ENCODE results near the gene SEL1L. TPM values are rescaled to one million over a fixed set of nuclear protein-coding genes. Genes with fewer than 3 reads are reported as not detected.

Gene SEL1L
- total RNA-seq, 1 experiment from 2014 or later, result 116 TPM

DNA sequence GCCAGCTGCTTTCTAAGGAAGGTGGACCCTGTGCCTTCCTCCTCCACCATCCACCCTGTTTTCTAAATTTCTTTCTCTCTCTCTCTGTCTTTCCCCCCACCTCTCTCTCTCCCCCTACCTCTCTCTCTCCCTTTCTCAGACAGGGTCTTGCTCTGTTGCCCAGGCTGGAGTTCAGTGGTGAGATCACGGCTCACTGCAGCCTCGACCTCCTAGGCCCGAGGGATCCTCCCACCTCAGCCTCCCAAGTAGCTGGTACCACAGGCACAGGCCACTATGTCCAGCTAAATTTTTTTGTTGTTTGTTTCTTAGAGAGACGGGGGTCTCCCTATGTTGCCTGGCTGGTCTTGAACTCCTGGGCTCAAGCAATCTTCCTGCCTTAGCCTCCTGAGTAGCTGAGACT lies 73.7 kb downstream of the SEL1L start:
- Mint-ChIP-seq H3K4me1 (ENCODE audit: low read depth, unreplicated experiment) (no peaks in the 10 kb centered on the region), H3K9me3 (ENCODE audit: unreplicated experiment) (no peaks in the 10 kb centered on the region), H3K36me3 (ENCODE audit: insufficient read depth, unreplicated experiment) (no peaks in the 10 kb centered on the region), H3K27ac (ENCODE audit: unreplicated experiment) (no peak overlapping the region), H3K27me3 (ENCODE audit: insufficient read depth, unreplicated experiment) (no peaks in the 10 kb centered on the region), H3K4me3 (ENCODE audit: unreplicated experiment) (no peak overlapping the region)
- no peaks in the 10 kb centered on the region for H3K4me1 ChIP-seq
- no TSS peak for BruUV-seq (replicated peaks)
- CTCF ChIA-PET, result interaction anchor here (0.7 to 1.1 kb wide), 2 partner anchors 191 to 216 kb away, joined by 3 read pairs; no protein-coding TSS in a partner anchor
- no peak for DNase-seq
- intact Hi-C loops (cut with micrococcal nuclease; ENCODE audit: unreplicated experiment), result loop anchor here (10.0 kb wide), 1 partner anchor 505 kb away; the partner anchor contains the start of gene TSHR
- H3K36me3 ChIP-seq (ENCODE audit: control insufficient read depth, insufficient read depth, low read length), result no peaks in the 10 kb centered on the region
- POLR2A ChIA-PET, result interaction anchor here (0.6 kb wide), 1 partner anchor 238 kb away, joined by 4 read pairs; no protein-coding TSS in a partner anchor
- H3K4me3 ChIP-seq (ENCODE audit: low read depth, low read length), result no peak overlapping the region
- H3K9me3 ChIP-seq, result no peaks in the 10 kb centered on the region
- H3K27me3 ChIP-seq (replicated peaks; ENCODE audit: control insufficient read depth, insufficient read depth, low read length), result no peaks in the 10 kb centered on the region
- TF ChIP-seq, protein P1, sequence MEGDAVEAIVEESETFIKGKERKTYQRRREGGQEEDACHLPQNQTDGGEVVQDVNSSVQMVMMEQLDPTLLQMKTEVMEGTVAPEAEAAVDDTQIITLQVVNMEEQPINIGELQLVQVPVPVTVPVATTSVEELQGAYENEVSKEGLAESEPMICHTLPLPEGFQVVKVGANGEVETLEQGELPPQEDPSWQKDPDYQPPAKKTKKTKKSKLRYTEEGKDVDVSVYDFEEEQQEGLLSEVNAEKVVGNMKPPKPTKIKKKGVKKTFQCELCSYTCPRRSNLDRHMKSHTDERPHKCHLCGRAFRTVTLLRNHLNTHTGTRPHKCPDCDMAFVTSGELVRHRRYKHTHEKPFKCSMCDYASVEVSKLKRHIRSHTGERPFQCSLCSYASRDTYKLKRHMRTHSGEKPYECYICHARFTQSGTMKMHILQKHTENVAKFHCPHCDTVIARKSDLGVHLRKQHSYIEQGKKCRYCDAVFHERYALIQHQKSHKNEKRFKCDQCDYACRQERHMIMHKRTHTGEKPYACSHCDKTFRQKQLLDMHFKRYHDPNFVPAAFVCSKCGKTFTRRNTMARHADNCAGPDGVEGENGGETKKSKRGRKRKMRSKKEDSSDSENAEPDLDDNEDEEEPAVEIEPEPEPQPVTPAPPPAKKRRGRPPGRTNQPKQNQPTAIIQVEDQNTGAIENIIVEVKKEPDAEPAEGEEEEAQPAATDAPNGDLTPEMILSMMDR (IDR thresholded peaks at IDR 0.05; ENCODE audit: insufficient read depth in 1 of 2, low read depth in 1 of 2, low read length in 1 of 2, severe bottlenecking in 1 of 2, unreplicated experiment in 1 of 2), result no peak

DNA sequence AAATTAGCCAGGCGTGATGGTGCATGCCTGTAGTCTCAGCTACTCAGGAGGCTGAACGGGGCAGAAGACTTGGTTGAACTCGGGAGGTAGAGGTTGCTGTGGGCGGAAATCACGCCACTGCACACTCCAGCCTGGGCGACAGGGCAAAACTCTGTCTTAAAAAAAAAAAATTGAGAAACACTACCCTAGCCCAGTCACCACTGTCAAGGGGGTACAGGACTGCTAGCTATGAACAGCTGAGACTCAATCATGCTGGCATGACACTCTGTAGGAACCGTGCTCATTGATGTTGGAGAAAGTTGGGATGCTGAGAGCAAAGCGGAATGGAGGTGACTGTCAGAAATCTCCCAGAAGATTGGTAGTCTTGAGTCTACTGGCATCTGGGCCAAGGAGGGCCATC lies 75.3 kb downstream of the SEL1L start:
- DNase-seq, result no peak
- H3K9me3 ChIP-seq, result no peaks in the 10 kb centered on the region
- TF ChIP-seq, protein P1 (IDR thresholded peaks at IDR 0.05; ENCODE audit: insufficient read depth in 1 of 2, low read depth in 1 of 2, low read length in 1 of 2, severe bottlenecking in 1 of 2, unreplicated experiment in 1 of 2), result no peak
- no peaks in the 10 kb centered on the region for H3K36me3 ChIP-seq (ENCODE audit: control insufficient read depth, insufficient read depth, low read length)
- H3K4me1 Mint-ChIP-seq (ENCODE audit: low read depth, unreplicated experiment), result no peaks in the 10 kb centered on the region
- intact Hi-C loops (cut with micrococcal nuclease; ENCODE audit: unreplicated experiment), result no loop called here
- ChIA-PET POLR2A (no interaction called here), CTCF (interaction anchor here (0.7 kb wide), 1 partner anchor 208 kb away, joined by 4 read pairs; no protein-coding TSS in a partner anchor)
- H3K9me3 Mint-ChIP-seq (ENCODE audit: unreplicated experiment), result no peaks in the 10 kb centered on the region
- H3K4me1 ChIP-seq, result no peaks in the 10 kb centered on the region
- H3K27me3 ChIP-seq (replicated peaks; ENCODE audit: control insufficient read depth, insufficient read depth, low read length), result no peaks in the 10 kb centered on the region
- no peaks in the 10 kb centered on the region for H3K36me3 Mint-ChIP-seq (ENCODE audit: insufficient read depth, unreplicated experiment)
- no peak overlapping the region for H3K4me3 Mint-ChIP-seq (ENCODE audit: unreplicated experiment)
- H3K27me3 Mint-ChIP-seq (ENCODE audit: insufficient read depth, unreplicated experiment), result no peaks in the 10 kb centered on the region
- BruUV-seq (replicated peaks), result no TSS peak
- H3K27ac Mint-ChIP-seq (ENCODE audit: unreplicated experiment), result no peak overlapping the region
- H3K4me3 ChIP-seq (ENCODE audit: low read depth, low read length), result no peak overlapping the region

DNA sequence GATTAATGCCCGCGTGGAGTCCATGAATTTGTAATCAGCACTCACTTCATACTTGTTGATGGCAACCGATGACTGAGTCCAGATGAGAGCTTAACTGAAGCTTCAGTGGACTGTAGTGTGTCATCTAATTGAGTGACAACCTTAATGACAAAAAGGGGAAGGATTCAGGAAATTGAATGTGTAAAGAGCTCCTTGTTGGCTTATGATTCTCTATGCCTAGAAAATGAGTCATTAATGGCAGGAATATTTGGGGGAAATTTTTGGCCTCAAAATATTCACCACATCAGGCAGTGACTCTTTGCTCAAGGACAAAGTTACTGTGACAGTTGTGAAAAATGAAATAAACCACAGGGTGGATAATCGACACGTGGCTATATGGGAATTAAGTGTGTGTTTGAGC lies 78.3 kb downstream of the SEL1L start:
- Mint-ChIP-seq H3K27me3 (ENCODE audit: insufficient read depth, unreplicated experiment) (no peaks in the 10 kb centered on the region), H3K4me1 (ENCODE audit: low read depth, unreplicated experiment) (no peaks in the 10 kb centered on the region), H3K36me3 (ENCODE audit: insufficient read depth, unreplicated experiment) (no peaks in the 10 kb centered on the region), H3K4me3 (ENCODE audit: unreplicated experiment) (no peak overlapping the region), H3K9me3 (ENCODE audit: unreplicated experiment) (no peaks in the 10 kb centered on the region), H3K27ac (ENCODE audit: unreplicated experiment) (no peak overlapping the region)
- ChIA-PET CTCF (interaction anchor here (1.2 to 5.0 kb wide), 2 partner anchors 10 to 186 kb away, joined by 3 to 43 read pairs; no protein-coding TSS in a partner anchor), POLR2A (no interaction called here)
- BruUV-seq (replicated peaks), result no TSS peak
- Histone ChIP-seq H3K36me3 (ENCODE audit: control insufficient read depth, insufficient read depth, low read length) (no peaks in the 10 kb centered on the region), H3K4me3 (ENCODE audit: low read depth, low read length) (no peak overlapping the region), H3K4me1 (no peaks in the 10 kb centered on the region), H3K9me3 (no peaks in the 10 kb centered on the region), H3K27me3 (replicated peaks; ENCODE audit: control insufficient read depth, insufficient read depth, low read length) (no peaks in the 10 kb centered on the region)
- no peak for DNase-seq
- intact Hi-C loops (cut with micrococcal nuclease; ENCODE audit: unreplicated experiment), result no loop called here
- TF ChIP-seq, protein P1 (IDR thresholded peaks at IDR 0.05; ENCODE audit: insufficient read depth in 1 of 2, low read depth in 1 of 2, low read length in 1 of 2, severe bottlenecking in 1 of 2, unreplicated experiment in 1 of 2), result no peak
